Central memory CD4-positive, alpha-beta T cell (primary cell): ENCODE data around the gene RFX5.
"Not testable (repeated sequence)": the region's sequence is repeated elsewhere in the genome, so short reads cannot be mapped to it uniquely, and the experiment has no call there.

Experiments
- DNase-seq: peaks from one replicate; pipeline ENCODE4 v3.0.0; 2022
- total RNA-seq, 3 experiments: gene quantifications; one replicate each; lab custom pipeline; 2026; lab: John Stamatoyannopoulos, UW

The RFX5 gene
- 80.8 to 121 (median 82.6) reads per million in 3 experiments for total RNA-seq

GRCh38 chr1:151346769-151347522, at the start of gene RFX5:
Gene RFX5, minus strand, starts transcription at chr1:151347252. Its CDS starts 932 bp downstream, at chr1:151346320.
- peak; percentile 97 for DNase-seq

- not testable (repeated sequence) for DNase-seq
These were observed 49.2 kb upstream of the RFX5 start for GRCh38 chr1:151396265-151396664.

GRCh38 chr1:151393583-151393982, 46.5 kb upstream of the RFX5 start:
- no peak for DNase-seq

GRCh38 chr1:151391079-151391563, 44.1 kb upstream of the RFX5 start:
- no peak for DNase-seq

- DNase-seq, result not testable (repeated sequence)
These were observed 43.4 kb upstream of the RFX5 start for GRCh38 chr1:151390221-151391078.

- no peak for DNase-seq
These were observed 39.0 kb upstream of the RFX5 start for GRCh38 chr1:151386002-151386401.

GRCh38 chr1:151384584-151384983, 37.5 kb upstream of the RFX5 start:
- no peak for DNase-seq

- no peak for DNase-seq
These were observed 30.3 kb upstream of the RFX5 start for GRCh38 chr1:151377150-151377884.

- no peak for DNase-seq
These were observed 26.1 kb upstream of the RFX5 start for GRCh38 chr1:151373196-151373595.

- DNase-seq, result no peak
These were observed 25.2 kb upstream of the RFX5 start, which contains the start of gene SELENBP1 for GRCh38 chr1:151372058-151372934. Gene SELENBP1, minus strand, starts transcription at chr1:151372705. Its CDS starts 64 bp downstream, at chr1:151372641.

- DNase-seq, result no peak
These were observed 24.5 kb upstream of the RFX5 start for GRCh38 chr1:151371370-151372057.

GRCh38 chr1:151370211-151370911, 23.3 kb upstream of the RFX5 start:
- DNase-seq, result no peak

- no peak for DNase-seq
These were observed 22.6 kb upstream of the RFX5 start for GRCh38 chr1:151369621-151370048.

GRCh38 chr1:151369302-151369610, 22.2 kb upstream of the RFX5 start:
- no peak for DNase-seq

GRCh38 chr1:151368393-151369301, 21.6 kb upstream of the RFX5 start:
- no peak for DNase-seq

GRCh38 chr1:151367658-151368392, 20.8 kb upstream of the RFX5 start:
- DNase-seq, result no peak

- DNase-seq, result no peak
These were observed 17.9 kb upstream of the RFX5 start for GRCh38 chr1:151364996-151365395.

GRCh38 chr1:151362308-151363155, 15.5 kb upstream of the RFX5 start:
- no peak for DNase-seq
